Nephron (organoid): ENCODE data around the gene FGF2.
"Not testable (repeated sequence)": the region's sequence is repeated elsewhere in the genome, so short reads cannot be mapped to it uniquely, and the experiment has no call there.

Source experiments
- H3K27ac Mint-ChIP-seq, 3 experiments: 2 replicates each; pipeline ENCODE4 v1.8.0; 2020; ENCODE audit warnings: mixed read lengths in 3 of 3, mild to moderate bottlenecking in 2 of 3, moderate library complexity in 1 of 3
- H3K27me3 Mint-ChIP-seq: 2 replicates; pipeline ENCODE4 v1.8.0; 2021; ENCODE audit warnings: low read depth, mild to moderate bottlenecking, moderate library complexity, mixed read lengths
- H3K36me3 Mint-ChIP-seq: 2 replicates; pipeline ENCODE4 v1.8.0; 2020; ENCODE audit warnings: low read depth, mixed read lengths
- H3K4me1 Mint-ChIP-seq: 2 replicates; pipeline ENCODE4 v1.8.0; 2020; ENCODE audit warnings: mixed read lengths
- H3K4me3 Mint-ChIP-seq, 3 experiments: 2 replicates each; pipeline ENCODE4 v1.8.0; 2020; ENCODE audit warnings: mild to moderate bottlenecking in 3 of 3, mixed read lengths in 3 of 3, moderate library complexity in 2 of 3
- H3K9me3 Mint-ChIP-seq: 2 replicates; pipeline ENCODE4 v1.8.0; 2020; ENCODE audit warnings: mixed read lengths
- CTCF ChIP-seq, 3 experiments: fragments of 200-600 bp; sonication (generic); IDR thresholded peaks; one replicate each; pipeline ENCODE4 v1.5.0; 2021; ENCODE audit warnings: antibody characterized with exemption in 3 of 3; ENCODE audit not compliant: unreplicated experiment in 3 of 3

FGF2 gene

GRCh38 chr4:122855353-122855890 lies 28.8 kb downstream of the FGF2 start:
- Mint-ChIP-seq H3K27ac (peak overlapping the region; percentile 95 to 98 (median 97)), H3K36me3 (no peaks in the 10 kb centered on the region), H3K27me3 (no peaks in the 10 kb centered on the region), H3K4me1 (peaks cover 23% of the 10 kb centered on the region), H3K9me3 (no peaks in the 10 kb centered on the region), H3K4me3 (no peak overlapping the region)
- no peak for TF ChIP-seq CTCF (IDR thresholded peaks at IDR 0.05; ENCODE audit: unreplicated experiment in 3 of 3)

- no peaks in the 10 kb centered on the region for H3K9me3 Mint-ChIP-seq
- no peaks in the 10 kb centered on the region for H3K27me3 Mint-ChIP-seq
- H3K4me1 Mint-ChIP-seq = peaks cover 36% of the 10 kb centered on the region
- peak overlapping the region in 1 of 3 experiments; percentile 29 for H3K27ac Mint-ChIP-seq
- H3K4me3 Mint-ChIP-seq = no peak overlapping the region
- H3K36me3 Mint-ChIP-seq = no peaks in the 10 kb centered on the region
- no peak for TF ChIP-seq CTCF (IDR thresholded peaks at IDR 0.05; ENCODE audit: unreplicated experiment in 3 of 3)
These were observed 30.5 kb downstream of the FGF2 start for GRCh38 chr4:122857160-122857559.

- TF ChIP-seq CTCF (IDR thresholded peaks at IDR 0.05; ENCODE audit: unreplicated experiment in 3 of 3) = no peak
- Mint-ChIP-seq H3K9me3 (no peaks in the 10 kb centered on the region), H3K36me3 (no peaks in the 10 kb centered on the region)
These were observed 32.1 kb downstream of the FGF2 start for GRCh38 chr4:122858705-122859104.

GRCh38 chr4:122861172-122861943 lies 34.7 kb downstream of the FGF2 start:
- no peak overlapping the region for H3K4me3 Mint-ChIP-seq
- no peaks in the 10 kb centered on the region for H3K36me3 Mint-ChIP-seq
- TF ChIP-seq CTCF (IDR thresholded peaks at IDR 0.05; ENCODE audit: unreplicated experiment in 3 of 3) = no peak
- H3K4me1 Mint-ChIP-seq = peaks cover 13% of the 10 kb centered on the region
- peak overlapping the region; percentile 4 to 43 (median 20) for H3K27ac Mint-ChIP-seq
- H3K27me3 Mint-ChIP-seq = no peaks in the 10 kb centered on the region
- no peaks in the 10 kb centered on the region for H3K9me3 Mint-ChIP-seq

More at GRCh38 chr4:122858705-122859104, 32.1 kb downstream of the FGF2 start:
- Mint-ChIP-seq H3K4me1 (peaks cover 29% of the 10 kb centered on the region), H3K27ac (no peak overlapping the region), H3K27me3 (no peaks in the 10 kb centered on the region), H3K4me3 (no peak overlapping the region)

- no peaks in the 10 kb centered on the region for H3K27me3 Mint-ChIP-seq
- peaks cover 13% of the 10 kb centered on the region for H3K4me1 Mint-ChIP-seq
- no peak overlapping the region for H3K4me3 Mint-ChIP-seq
- H3K9me3 Mint-ChIP-seq = peaks cover under 1% of the 10 kb centered on the region
- no peak for TF ChIP-seq CTCF (IDR thresholded peaks at IDR 0.05; ENCODE audit: unreplicated experiment in 3 of 3)
- H3K36me3 Mint-ChIP-seq = no peaks in the 10 kb centered on the region
- H3K27ac Mint-ChIP-seq = no peak overlapping the region
These were observed 37.0 kb downstream of the FGF2 start for GRCh38 chr4:122863639-122864038.

GRCh38 chr4:122865425-122865824 lies 38.8 kb downstream of the FGF2 start:
- H3K36me3 Mint-ChIP-seq = peaks cover 12% of the 10 kb centered on the region
- H3K27me3 Mint-ChIP-seq = no peaks in the 10 kb centered on the region
- peaks cover 13% of the 10 kb centered on the region for H3K4me1 Mint-ChIP-seq
- no peak overlapping the region for H3K27ac Mint-ChIP-seq
- TF ChIP-seq CTCF (IDR thresholded peaks at IDR 0.05; ENCODE audit: unreplicated experiment in 3 of 3) = no peak
- peaks cover 19% of the 10 kb centered on the region for H3K9me3 Mint-ChIP-seq
- H3K4me3 Mint-ChIP-seq = no peak overlapping the region

- Mint-ChIP-seq H3K36me3 (peaks cover 30% of the 10 kb centered on the region), H3K9me3 (peaks cover 35% of the 10 kb centered on the region)
- H3K4me3 Mint-ChIP-seq, H3K4me1 Mint-ChIP-seq, H3K27me3 Mint-ChIP-seq, H3K27ac Mint-ChIP-seq: not testable (repeated sequence)
These were observed 41.6 kb downstream of the FGF2 start for GRCh38 chr4:122868235-122868634.
